Mucosa of rectum (tissue), 2 donors: ENCODE data around the gene DUSP3.

Source experiments
- H3K27ac ChIP-seq, 2 donors: one replicate each; pipeline ENCODE4 v1.7.0; 2013; ENCODE audit warnings: inconsistent platforms in 2 of 2, low read depth in 2 of 2, low read length in 2 of 2
- H3K27me3 ChIP-seq, 2 donors: one replicate each; pipeline ENCODE4 v1.7.0; 2013; ENCODE audit warnings: low read length in 2 of 2; ENCODE audit not compliant: control insufficient read depth in 2 of 2, insufficient read depth in 2 of 2
- H3K36me3 ChIP-seq, 2 donors: one replicate each; pipeline ENCODE4 v1.7.0; 2013; ENCODE audit warnings: low read length in 2 of 2; ENCODE audit not compliant: control insufficient read depth in 2 of 2, insufficient read depth in 2 of 2
- H3K4me1 ChIP-seq, 2 donors: one replicate each; pipeline ENCODE4 v1.7.0; 2013; ENCODE audit warnings: low read length in 2 of 2, mild to moderate bottlenecking in 1 of 2; ENCODE audit not compliant: control insufficient read depth in 2 of 2, insufficient read depth in 2 of 2
- H3K4me3 ChIP-seq, 2 donors: one replicate each; pipeline ENCODE4 v1.7.0; 2013; ENCODE audit warnings: low read length in 2 of 2
- H3K9ac ChIP-seq, 2 donors: one replicate each; pipeline ENCODE4 v1.7.0; 2013; ENCODE audit warnings: low read length in 2 of 2, low read depth in 1 of 2, mild to moderate bottlenecking in 1 of 2
- H3K9me3 ChIP-seq, 2 donors: one replicate each; pipeline ENCODE4 v1.7.0; 2013; ENCODE audit warnings: low read length in 2 of 2; ENCODE audit not compliant: control insufficient read depth in 2 of 2
- donor health status: healthy.
- donor health status: Normal muscosa, but diverticular disease.

The DUSP3 gene

GRCh38 chr17:43758497-43759174 is 20.1 kb downstream of the DUSP3 start, which contains the start of gene SOST:
Gene SOST, minus strand, starts transcription at chr17:43758791. Its CDS starts 50 bp downstream, at chr17:43758741.
- Histone ChIP-seq H3K27ac (no peak within 1 kb of the TSS), H3K36me3 (no peaks in the 10 kb centered on the region), H3K4me1 (peaks cover 3% of the 10 kb centered on the region in 2 donors), H3K9me3 (no peaks in the 10 kb centered on the region), H3K9ac (no peak within 1 kb of the TSS), H3K27me3 (peaks cover 29 to 33% of the 10 kb centered on the region in 2 donors), H3K4me3 (no peak within 1 kb of the TSS)

- no peak overlapping the region for H3K9ac ChIP-seq
- peaks cover 3% of the 10 kb centered on the region in 2 donors for H3K4me1 ChIP-seq
- peaks cover 29 to 38% of the 10 kb centered on the region in 2 donors for H3K27me3 ChIP-seq
- H3K27ac ChIP-seq: no peak overlapping the region
- H3K9me3 ChIP-seq: no peaks in the 10 kb centered on the region
- no peaks in the 10 kb centered on the region for H3K36me3 ChIP-seq
- no peak overlapping the region for H3K4me3 ChIP-seq
These were observed 20.7 kb downstream of the DUSP3 start for GRCh38 chr17:43758086-43758485.

GRCh38 chr17:43757171-43757660 is 21.6 kb downstream of the DUSP3 start:
- H3K9me3 ChIP-seq: no peaks in the 10 kb centered on the region
- H3K9ac ChIP-seq: no peak overlapping the region
- H3K4me3 ChIP-seq: no peak overlapping the region
- H3K36me3 ChIP-seq: no peaks in the 10 kb centered on the region
- peaks cover 3% of the 10 kb centered on the region in 2 donors for H3K4me1 ChIP-seq
- no peak overlapping the region for H3K27ac ChIP-seq
- peaks cover 29 to 42% of the 10 kb centered on the region in 2 donors for H3K27me3 ChIP-seq

GRCh38 chr17:43756201-43756600 is 22.6 kb downstream of the DUSP3 start:
- no peak overlapping the region for H3K4me3 ChIP-seq
- H3K27me3 ChIP-seq: peaks cover 29 to 42% of the 10 kb centered on the region in 2 donors
- H3K36me3 ChIP-seq: no peaks in the 10 kb centered on the region
- no peak overlapping the region for H3K9ac ChIP-seq
- no peak overlapping the region for H3K27ac ChIP-seq
- no peaks in the 10 kb centered on the region for H3K9me3 ChIP-seq
- H3K4me1 ChIP-seq: peaks cover 3% of the 10 kb centered on the region in 2 donors

GRCh38 chr17:43755389-43755875 is 23.3 kb downstream of the DUSP3 start:
- peaks cover 1 to 3% of the 10 kb centered on the region in 2 donors for H3K4me1 ChIP-seq
- no peaks in the 10 kb centered on the region for H3K9me3 ChIP-seq
- no peaks in the 10 kb centered on the region for H3K36me3 ChIP-seq
- H3K9ac ChIP-seq: no peak overlapping the region
- H3K27me3 ChIP-seq: peaks cover 29 to 42% of the 10 kb centered on the region in 2 donors
- H3K4me3 ChIP-seq: no peak overlapping the region
- H3K27ac ChIP-seq: no peak overlapping the region

GRCh38 chr17:43754947-43755346 is 23.8 kb downstream of the DUSP3 start:
- no peak overlapping the region for H3K27ac ChIP-seq
- H3K9me3 ChIP-seq: no peaks in the 10 kb centered on the region
- no peaks in the 10 kb centered on the region for H3K36me3 ChIP-seq
- H3K27me3 ChIP-seq: peaks cover 29 to 44% of the 10 kb centered on the region in 2 donors
- H3K9ac ChIP-seq: no peak overlapping the region
- peaks cover 0 to 3% of the 10 kb centered on the region in 2 donors for H3K4me1 ChIP-seq
- no peak overlapping the region for H3K4me3 ChIP-seq

- no peak overlapping the region for H3K9ac ChIP-seq
- peaks cover 0 to 3% of the 10 kb centered on the region in 2 donors for H3K4me1 ChIP-seq
- H3K4me3 ChIP-seq: no peak overlapping the region
- peaks cover 29 to 44% of the 10 kb centered on the region in 2 donors for H3K27me3 ChIP-seq
- no peaks in the 10 kb centered on the region for H3K9me3 ChIP-seq
- no peaks in the 10 kb centered on the region for H3K36me3 ChIP-seq
- H3K27ac ChIP-seq: no peak overlapping the region
These were observed 25.2 kb downstream of the DUSP3 start for GRCh38 chr17:43753493-43754129.

GRCh38 chr17:43750153-43750552 is 28.6 kb downstream of the DUSP3 start:
- Histone ChIP-seq H3K4me1 (peaks cover 0 to under 1% of the 10 kb centered on the region in 2 donors), H3K9ac (no peak overlapping the region), H3K27me3 (peaks cover 11 to 25% of the 10 kb centered on the region in 2 donors), H3K4me3 (no peak overlapping the region), H3K9me3 (no peaks in the 10 kb centered on the region), H3K27ac (no peak overlapping the region), H3K36me3 (no peaks in the 10 kb centered on the region)

GRCh38 chr17:43745541-43745940 is 33.2 kb downstream of the DUSP3 start:
- Histone ChIP-seq H3K4me3 (no peak overlapping the region), H3K4me1 (no peaks in the 10 kb centered on the region), H3K27ac (no peak overlapping the region), H3K9me3 (no peaks in the 10 kb centered on the region), H3K36me3 (no peaks in the 10 kb centered on the region), H3K27me3 (peaks cover 5 to 12% of the 10 kb centered on the region in 2 donors), H3K9ac (no peak overlapping the region)

- Histone ChIP-seq H3K27ac (no peak overlapping the region), H3K36me3 (no peaks in the 10 kb centered on the region)
These were observed 37.1 kb downstream of the DUSP3 start for GRCh38 chr17:43741636-43742035.

More at GRCh38 chr17:43741636-43742035, 37.1 kb downstream of the DUSP3 start:
- no peak overlapping the region for H3K4me3 ChIP-seq
- H3K27me3 ChIP-seq: peaks cover 4 to 5% of the 10 kb centered on the region in 2 donors
- H3K9me3 ChIP-seq: no peaks in the 10 kb centered on the region
- no peak overlapping the region for H3K9ac ChIP-seq
- no peaks in the 10 kb centered on the region for H3K4me1 ChIP-seq
